GM19468 (cell line): ENCODE data around the gene ERCC4.

ENCODE experiments used
- ATAC-seq: cut with Tn5 transposase; IDR thresholded peaks from one replicate; pipeline ENCODE4 v1.9.1; 2021; ENCODE audit warnings: mild to moderate bottlenecking, moderate library complexity, moderate number of reproducible peaks; ENCODE audit not compliant: unreplicated experiment; ENCODE audit errors: extremely low read depth

The ERCC4 gene

GRCh38 chr16:13944816-13945215 is 24.9 kb downstream of the ERCC4 start:
- no peak for ATAC-seq

- ATAC-seq, result no peak
Measured at GRCh38 chr16:13945744-13946485, 26.0 kb downstream of the ERCC4 start.

GRCh38 chr16:13948086-13948485 is 28.1 kb downstream of the ERCC4 start:
- no peak for ATAC-seq

GRCh38 chr16:13950821-13951547 is 31.0 kb downstream of the ERCC4 start:
- ATAC-seq, result no peak

GRCh38 chr16:13951611-13952010 is 31.7 kb downstream of the ERCC4 start:
- ATAC-seq, result no peak

- ATAC-seq, result no peak
Measured at GRCh38 chr16:13953501-13953900, 33.5 kb downstream of the ERCC4 start.

GRCh38 chr16:13956635-13957196 is 36.8 kb downstream of the ERCC4 start:
- no peak for ATAC-seq

- ATAC-seq, result peak; percentile 49
Measured at GRCh38 chr16:13957197-13958078, 37.5 kb downstream of the ERCC4 start.

GRCh38 chr16:13958474-13958873 is 38.5 kb downstream of the ERCC4 start:
- no peak for ATAC-seq

- ATAC-seq, result no peak
Measured at GRCh38 chr16:13959626-13960025, 39.7 kb downstream of the ERCC4 start.

GRCh38 chr16:13961099-13961811 is 41.3 kb downstream of the ERCC4 start:
- ATAC-seq, result no peak

GRCh38 chr16:13962232-13962631 is 42.3 kb downstream of the ERCC4 start:
- ATAC-seq, result no peak

- ATAC-seq, result no peak
Measured at GRCh38 chr16:13968835-13969234, 48.9 kb downstream of the ERCC4 start.

- no peak for ATAC-seq
Measured at GRCh38 chr16:13969711-13970110, 49.8 kb downstream of the ERCC4 start.

- ATAC-seq, result no peak
Measured at GRCh38 chr16:13970708-13971422, 50.9 kb downstream of the ERCC4 start.

GRCh38 chr16:13973321-13974023 is 53.5 kb downstream of the ERCC4 start:
- no peak for ATAC-seq

GRCh38 chr16:13977177-13977576 is 57.2 kb downstream of the ERCC4 start:
- ATAC-seq, result no peak

- ATAC-seq, result no peak
Measured at GRCh38 chr16:13982451-13982850, 62.5 kb downstream of the ERCC4 start.

GRCh38 chr16:13983625-13984024 is 63.7 kb downstream of the ERCC4 start:
- ATAC-seq, result no peak
